Measurements from ENCODE around the gene MRPL48.
"Not testable (repeated sequence)": the region's sequence is repeated elsewhere in the genome, so short reads cannot be mapped to it uniquely, and the experiment has no call there.

The MRPL48 gene

DNA sequence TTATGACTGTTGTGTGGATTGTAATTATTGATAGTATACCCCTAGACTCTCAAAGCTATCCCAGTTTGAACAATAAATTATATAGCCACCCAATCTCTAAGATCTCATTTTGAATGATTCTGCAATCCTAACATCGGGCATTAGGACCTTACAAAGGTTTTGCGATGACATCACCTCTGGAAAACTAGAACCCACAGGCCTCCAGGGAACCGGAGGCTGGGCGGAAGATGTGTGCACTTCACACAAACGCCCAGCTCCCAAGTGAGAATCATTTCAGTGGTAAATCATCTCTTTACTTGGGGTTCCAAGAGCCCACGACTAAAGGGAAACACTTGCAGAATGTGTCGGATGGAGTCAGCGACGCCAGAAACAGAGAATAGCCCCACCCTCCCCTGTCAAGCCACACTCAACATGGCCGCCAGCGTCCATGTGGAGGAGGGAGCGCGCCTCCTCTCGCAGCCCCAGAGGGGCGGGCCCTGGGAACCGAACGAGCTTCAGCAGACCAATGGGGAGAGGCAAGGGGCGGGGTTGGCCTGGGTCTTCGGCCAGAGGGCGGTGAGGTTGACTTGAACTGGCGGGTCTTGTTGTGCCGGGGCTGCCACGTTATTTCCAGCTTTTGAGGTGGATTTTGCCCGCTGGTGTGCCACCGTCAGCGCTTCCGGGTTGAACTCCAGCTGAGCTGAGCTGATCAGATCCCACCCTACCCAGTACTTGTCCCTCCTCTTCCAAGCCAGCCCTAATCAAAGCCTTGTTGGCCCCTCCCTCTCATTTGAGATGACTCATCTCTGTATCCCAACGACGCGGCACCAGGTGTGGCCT is 8.4 kb upstream of the MRPL48 start:
- DNase-seq (ENCODE audit: low read depth) = peak; percentile 98

DNA sequence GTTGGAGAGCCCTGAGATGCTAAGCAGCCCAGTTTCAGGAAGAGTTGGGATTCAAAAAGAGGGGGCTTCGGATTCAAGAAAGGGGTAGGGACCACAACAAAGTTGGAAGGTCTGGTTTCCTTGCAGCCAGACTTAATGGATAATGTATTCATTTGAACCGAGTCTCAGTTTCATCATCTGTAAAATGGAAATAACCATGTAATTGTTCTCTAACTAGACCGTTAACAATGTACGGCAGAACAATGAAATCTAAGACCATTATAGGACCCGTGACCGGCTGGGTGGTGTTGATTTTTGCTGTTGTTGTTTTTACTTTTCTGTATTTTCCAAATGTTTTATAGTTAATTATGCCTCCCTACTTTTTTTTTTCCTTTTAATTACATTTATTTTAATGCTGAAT is 6.4 kb upstream of the MRPL48 start:
- no peak for DNase-seq (ENCODE audit: low read depth)

DNA sequence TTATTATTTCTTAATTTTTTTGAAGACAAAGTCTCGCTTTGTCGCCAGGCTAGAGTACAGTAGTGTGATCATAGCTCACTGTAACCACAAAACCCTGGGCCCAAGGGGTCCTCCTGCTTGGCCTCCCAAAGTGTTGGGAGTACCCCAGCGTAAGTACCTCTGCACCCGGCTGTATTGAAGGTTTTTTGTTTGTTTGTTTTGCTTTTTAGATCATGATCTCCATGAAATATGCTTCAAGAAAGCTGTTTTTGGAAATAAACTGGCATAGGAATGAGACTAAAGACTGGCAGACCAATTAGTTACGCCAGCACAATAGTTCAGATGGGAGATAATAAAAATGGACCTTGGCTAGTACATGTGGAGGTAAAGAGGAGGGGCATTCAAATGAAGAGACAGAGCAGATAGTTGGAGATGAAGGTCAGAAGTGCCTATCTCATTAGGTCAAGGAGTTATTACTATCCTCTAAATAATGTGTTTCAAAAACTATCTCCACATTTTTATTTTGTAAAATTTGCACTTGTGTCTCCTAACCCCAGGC is 4.1 kb upstream of the MRPL48 start:
- DNase-seq (ENCODE audit: low read depth) = no peak

DNA sequence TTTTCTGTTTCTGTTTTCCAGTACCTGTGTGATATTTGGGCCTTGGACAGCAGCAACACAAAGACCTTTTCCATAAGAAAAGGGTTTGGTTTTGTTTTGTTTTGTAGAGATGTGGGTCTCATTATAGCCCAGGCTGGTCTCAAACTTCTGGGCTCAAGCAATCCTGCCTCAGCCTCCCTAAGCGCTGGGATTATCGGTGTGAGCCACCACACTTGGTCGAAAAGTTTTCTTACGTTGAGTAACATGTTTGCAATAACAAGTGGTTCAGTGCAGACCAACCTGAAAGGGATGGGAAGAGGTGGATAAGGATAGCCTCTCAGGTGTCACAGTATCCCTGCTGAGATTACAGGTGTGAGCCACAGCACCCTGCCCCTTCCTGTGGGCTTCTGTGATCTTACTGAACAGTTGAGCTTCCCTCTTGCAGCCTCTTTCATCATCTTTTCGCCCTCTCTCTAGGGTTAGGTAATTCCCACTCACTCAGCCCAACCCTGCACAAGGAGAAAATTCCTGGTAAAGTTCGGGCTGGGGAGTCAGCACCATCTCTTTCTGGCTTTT is 3.5 kb upstream of the MRPL48 start:
- no peak for DNase-seq (ENCODE audit: low read depth)

DNA sequence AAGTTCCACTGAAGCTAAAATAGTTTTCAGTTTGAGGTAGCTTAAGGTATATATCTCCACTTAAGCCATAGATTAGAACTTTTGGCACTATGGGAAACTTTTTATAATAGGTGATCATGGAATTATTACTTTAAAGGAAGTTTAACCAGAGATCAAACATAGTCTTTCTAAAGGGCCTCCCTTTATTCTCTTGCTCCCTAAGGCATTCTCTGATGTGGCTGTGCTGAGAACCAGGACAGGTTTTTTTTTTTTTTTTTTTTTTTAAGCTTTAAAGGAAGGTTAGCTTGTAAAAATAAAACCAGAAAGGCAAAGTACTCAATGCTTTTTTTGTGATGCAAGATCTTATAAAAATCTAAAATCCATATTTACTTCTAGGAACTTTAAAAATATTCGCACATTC is 2.9 kb upstream of the MRPL48 start:
- no peak for DNase-seq (ENCODE audit: low read depth)

DNA sequence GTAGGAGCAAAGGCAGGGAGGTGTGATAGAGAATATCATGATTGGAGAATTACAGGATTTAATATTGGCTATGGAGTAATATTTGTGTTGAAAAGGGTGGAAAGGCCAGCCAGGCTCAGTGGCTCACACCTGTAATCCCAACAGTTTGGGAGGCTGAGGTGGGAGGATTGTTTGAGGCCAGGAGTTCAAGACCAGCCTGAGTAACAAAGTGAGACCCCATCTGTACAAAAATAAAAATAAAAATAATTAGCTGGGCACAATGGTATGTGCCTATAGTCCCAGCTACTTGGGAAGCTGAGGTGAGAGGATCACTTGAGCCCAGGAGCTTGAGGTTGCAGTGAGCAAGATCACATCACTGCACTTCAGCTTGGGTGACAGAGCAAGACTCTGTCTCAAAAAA is 2.2 kb upstream of the MRPL48 start:
- not testable (repeated sequence) for DNase-seq (ENCODE audit: low read depth)

DNA sequence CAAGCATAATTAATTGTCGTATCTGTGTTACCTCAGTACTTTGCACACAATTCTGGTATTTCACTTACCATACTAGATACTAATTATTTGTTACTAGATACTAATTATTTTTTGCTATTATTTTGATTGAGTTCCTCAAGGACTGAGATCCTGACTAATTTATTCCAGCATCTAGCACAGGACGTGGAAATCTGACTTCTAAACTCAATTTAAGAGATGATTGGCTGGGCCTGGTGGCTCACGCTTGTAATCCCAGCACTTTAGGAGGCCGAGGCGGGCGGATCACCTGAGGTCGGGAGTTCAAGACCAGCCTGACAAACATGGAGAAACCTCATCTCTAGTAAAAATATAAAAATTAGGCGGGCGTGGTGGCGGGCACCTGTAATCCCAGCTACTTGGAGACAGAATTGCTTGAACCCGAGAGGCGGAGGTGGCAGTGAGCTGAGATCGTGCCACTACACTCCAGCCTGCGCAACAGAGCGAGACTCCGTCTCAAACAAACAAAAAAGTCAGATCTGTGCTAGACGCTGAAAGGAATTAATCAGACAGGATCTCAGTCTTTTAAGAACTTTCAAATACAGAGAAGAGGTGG is 527 bp upstream of the MRPL48 start:
- no peak for DNase-seq (ENCODE audit: low read depth)

DNA sequence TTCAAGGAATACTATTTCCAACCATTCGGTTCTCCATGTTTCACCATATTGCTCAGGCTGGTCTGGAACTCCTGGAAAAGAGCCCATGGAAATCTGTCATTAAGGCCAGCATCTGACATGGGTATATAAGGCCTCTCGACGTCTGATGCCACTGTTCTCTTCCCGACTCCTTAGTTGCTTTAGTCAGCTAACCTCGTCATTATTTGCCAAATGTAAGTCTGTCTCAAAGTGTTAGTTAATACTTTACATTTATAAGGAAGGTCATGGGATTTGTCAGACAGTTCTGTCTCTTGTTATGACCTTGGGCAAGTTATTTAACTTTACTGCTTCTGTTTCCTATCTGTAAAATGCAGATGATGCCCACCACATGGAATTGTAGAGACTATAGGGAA is 1.6 kb downstream of the MRPL48 start:
- DNase-seq (ENCODE audit: low read depth) = no peak

DNA sequence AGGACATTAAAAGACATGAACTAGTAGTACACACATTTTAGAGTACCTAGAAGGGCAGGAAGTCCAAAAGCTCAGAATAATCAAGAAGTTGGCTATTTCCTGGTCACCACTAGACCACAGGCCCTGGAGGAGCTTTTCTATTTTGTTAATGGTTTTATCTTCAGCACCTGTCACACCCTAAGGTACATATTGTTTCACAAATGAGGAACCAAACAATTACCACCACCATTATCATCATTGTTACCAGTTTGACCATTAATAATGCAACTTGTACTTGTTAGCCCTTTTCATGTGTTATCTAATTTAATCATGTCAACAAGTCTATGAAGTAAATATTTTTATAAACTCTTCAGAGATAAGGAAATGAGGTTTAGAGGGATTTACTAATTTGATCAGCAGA is 4.9 kb downstream of the MRPL48 start:
- DNase-seq (ENCODE audit: low read depth) = no peak

DNA sequence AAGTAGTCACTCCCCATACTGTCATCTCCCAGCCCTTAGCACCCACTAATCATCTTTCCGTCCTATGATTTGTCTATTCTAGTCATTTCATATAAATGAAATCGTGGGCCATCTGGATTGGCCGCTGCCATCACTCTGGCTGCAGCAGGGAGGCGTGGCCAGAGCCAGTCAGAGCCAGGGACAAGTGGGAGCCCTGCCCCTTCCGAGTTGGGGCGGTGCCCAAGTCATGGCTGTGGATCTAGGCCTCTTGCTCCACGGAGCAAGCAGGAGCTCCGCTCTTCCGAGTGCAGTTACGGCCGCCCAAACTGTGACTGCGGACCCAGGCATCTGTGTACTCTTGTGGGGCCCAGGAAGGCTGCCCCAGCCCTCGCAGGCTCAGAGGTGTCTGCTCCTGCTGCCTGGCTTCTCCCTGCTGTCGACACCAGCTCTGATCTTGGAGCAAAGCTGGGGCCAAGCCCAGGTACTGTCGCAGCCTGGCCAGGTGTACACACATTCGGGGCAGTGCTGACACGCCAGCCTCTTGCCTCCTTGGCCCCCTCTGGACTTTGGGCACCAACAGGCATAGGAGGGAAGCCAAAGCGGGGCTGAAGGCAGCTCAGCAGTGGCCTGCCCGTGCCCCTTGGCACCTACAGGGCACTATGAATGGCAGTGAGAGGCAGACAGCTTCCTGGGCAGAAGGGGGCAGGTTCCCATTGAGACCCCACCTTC is 8.4 kb downstream of the MRPL48 start:
- no peak for DNase-seq (ENCODE audit: low read depth)

DNA sequence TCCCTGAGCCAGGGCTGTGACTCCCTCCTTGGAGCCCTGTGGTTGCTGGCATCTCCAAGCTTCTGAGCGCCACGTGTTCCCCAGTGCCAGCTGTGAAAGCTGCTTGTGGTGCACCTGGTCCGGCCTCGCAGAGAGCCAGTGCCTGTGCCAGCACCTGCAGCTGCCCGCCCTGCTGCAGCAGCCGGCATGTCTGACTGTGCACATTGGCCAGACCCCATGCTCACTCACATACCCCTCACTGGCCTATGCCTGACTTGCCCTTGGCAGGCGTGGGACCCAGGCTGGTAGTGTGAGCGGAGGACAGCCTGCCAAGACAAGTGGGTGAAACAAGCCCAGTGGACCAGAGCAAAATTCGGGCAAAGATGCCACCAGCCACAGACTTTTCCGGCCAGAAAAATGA is 9.8 kb downstream of the MRPL48 start:
- no peak for DNase-seq (ENCODE audit: low read depth)

DNA sequence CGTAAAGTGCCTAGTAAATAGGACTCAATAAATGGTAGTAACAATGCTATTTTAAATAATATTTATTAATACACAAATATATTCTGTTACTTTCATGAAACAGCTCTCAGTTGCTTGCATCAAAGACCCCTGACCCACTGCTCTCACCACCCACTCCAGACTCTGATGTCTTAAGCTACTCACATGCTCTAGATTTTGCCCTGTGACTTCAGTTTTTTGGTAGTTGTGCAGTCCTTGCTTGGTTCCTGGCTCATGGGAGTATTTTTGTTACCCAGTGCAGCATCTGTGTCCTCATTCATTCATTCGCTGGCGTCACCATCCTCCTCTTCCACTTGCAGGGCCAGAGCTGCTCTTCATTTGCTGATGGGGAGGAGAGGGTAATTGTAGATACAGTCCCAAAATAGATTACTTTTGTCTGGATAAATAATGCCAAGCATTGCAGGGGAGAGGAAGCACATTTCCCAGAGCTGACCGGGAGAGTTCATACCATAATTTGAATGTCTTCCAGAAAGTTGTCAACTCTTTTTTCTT is 12.7 kb downstream of the MRPL48 start:
- DNase-seq (ENCODE audit: low read depth) = no peak

DNA sequence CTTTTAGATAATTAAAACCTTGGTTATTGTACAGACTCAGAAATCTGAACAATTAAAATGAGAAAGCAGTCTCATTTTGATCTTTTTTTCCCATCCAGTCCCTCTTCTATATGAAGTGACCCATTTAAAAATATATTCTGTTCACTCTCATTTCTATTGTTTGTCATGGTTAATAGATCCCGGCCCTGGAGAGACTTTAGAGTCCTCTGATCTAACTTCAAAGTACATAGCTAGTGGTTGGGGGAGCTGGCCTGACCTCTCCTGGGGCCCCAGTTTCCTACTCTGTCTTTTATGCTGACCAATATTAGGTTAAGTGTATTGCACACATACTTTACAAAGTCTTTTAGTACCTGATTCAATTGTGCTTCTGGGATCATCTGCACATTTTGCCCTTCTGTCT is 13.5 kb downstream of the MRPL48 start:
- no peak for DNase-seq (ENCODE audit: low read depth)

DNA sequence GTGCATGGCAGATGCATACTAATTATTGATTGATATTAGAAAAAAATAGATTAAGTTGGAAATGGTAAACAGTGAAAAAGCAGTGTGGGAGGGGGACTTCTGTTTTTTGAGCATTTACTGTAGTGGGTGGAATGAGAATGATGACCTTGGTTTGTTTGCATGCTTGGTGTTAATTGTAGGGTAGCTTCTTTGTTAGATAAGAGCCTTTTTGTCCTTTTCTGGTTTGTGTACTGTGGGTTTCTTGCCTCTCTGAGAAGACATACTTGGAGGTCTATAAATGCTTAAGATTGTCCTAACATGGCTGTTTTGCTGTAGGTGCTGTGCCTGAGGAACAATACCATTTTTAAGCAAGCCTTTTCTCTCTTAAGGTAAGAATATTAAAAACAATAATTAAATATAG is 17.0 kb downstream of the MRPL48 start:
- DNase-seq (ENCODE audit: low read depth) = no peak

DNA sequence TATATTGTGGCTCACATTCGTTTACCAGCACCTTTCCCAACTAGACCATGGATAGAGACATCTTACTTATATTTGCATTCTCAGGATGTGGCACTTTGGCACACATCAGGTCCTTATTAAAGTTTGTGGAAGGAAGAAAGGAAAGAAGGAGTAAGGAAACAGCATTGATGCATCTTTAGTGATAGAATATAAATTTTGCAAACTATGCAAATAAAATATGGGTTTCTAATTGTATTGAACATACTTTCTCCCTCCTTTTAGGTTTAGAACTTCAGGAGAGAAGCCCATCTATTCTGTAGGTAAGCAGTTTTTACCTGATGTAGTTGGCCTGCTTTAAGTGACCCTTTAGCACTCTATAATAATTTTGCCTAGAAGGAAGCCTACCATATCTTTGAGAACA is 20.4 kb downstream of the MRPL48 start:
- no peak for DNase-seq (ENCODE audit: low read depth)

DNA sequence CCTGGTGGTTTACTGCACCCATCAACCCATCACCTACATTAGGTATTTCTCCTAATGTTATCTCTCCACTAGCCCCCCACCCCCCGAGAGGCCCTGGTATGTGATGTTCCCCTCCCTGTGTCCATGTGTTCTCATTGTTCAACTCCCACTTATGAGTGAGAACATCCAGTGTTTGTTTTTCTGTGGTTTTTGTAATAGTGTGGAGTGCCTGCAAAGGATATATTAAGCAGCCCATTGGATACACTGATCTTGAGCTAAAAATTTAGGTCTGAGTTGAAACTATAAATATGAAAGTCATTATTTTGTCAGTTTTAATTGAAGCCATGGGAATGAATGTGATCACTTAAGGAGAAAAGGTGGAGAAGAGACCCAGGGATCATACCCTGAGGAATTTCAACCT is 23.0 kb downstream of the MRPL48 start:
- no peak for DNase-seq (ENCODE audit: low read depth)

DNA sequence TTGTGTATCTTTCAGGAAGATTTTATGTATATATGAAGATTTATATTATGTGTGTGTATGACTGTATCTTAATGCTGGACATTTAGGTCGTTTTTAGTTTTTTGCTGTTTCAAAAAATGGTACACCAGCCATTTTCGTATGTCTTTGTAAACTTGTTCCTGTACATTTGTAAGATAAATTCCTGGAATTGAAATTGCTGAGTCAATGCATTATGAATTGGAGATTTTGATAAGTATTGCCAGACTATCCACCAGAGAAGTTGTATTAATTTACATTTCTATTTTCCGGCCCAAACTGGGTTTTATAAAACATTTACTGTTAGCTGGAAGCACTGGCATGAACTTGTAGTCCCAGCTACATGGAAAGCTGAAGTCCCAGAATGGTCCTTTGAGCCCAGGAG is 24.6 kb downstream of the MRPL48 start:
- DNase-seq (ENCODE audit: low read depth) = no peak

DNA sequence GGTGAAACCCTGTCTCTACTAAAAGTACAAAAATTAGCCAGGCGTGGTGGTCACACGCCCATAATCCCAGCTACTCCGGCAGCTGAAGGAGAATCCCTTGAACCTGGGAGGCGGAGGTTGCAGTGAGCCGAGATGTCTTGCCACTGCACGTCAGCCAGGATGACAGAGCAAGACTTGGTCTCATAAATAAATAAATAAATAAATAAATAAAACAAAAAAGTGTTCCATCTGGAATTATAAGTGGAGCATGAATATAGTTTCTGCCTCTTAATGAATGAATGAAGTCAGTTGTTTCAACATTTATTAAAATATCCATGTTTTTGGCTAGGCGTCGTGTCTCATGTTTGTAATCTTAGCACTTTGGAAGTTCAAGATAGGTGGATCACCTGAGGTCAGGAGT is 27.1 kb downstream of the MRPL48 start:
- no peak for DNase-seq (ENCODE audit: low read depth)

DNA sequence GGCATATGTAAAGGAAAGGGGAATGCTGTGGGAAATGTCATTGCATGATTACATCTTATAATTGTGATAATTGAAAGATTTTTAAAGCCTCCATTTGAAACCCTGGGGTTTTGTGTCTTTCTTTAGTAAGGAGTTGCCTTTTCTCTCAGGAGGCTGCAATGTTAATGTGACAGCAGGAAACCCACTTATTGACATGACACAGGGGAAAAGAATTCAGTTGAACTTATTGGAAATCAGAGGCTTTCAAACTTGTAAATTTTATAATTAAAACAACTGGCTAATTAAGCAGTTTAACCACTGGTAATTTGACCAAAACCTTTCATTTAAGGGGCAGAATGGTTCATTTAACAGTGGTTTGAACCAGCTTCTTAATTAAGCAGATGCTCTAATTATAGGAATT is 31.2 kb downstream of the MRPL48 start:
- DNase-seq (ENCODE audit: low read depth) = peak; percentile 52

DNA sequence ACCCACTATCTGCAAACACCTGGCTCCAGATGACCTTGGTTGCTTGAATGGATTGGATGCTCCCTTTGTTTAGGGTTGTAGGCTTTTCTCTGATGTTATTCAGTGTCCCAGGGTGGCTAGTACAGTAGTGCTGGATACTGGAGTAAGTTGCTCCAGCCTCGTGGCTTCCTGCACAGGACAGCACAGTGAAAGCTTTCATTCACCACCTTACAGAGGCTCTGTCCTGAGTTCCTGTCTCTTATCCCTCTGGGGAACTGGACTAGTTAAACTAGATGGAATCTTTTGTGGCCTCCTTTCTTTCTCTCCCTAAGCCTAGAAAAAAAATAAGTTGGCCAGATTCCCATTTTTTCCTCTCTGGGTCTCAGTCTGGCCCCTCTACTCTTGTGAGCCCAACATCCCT is 42.6 kb downstream of the MRPL48 start:
- DNase-seq (ENCODE audit: low read depth) = no peak

DNA sequence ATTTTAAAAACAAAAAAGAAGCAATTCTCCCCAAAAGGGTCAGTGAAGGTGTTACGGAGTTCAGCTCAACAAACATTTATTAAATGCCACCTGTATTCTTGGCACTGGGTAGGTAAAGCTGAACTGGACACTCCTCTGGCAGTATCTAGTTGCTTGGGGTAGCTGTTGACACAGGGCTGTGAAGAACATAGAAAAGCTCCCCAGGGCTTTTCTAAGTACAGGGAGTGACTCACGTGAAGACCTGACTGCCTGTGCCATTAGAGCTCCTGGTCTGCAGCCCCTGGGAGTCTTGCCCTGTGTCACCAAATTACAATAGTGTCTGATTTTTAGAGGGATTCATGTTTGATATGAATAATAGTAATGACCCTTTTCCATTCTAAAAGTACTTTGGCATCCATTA is 45.4 kb downstream of the MRPL48 start:
- peak; percentile 5 for DNase-seq (ENCODE audit: low read depth)

DNA sequence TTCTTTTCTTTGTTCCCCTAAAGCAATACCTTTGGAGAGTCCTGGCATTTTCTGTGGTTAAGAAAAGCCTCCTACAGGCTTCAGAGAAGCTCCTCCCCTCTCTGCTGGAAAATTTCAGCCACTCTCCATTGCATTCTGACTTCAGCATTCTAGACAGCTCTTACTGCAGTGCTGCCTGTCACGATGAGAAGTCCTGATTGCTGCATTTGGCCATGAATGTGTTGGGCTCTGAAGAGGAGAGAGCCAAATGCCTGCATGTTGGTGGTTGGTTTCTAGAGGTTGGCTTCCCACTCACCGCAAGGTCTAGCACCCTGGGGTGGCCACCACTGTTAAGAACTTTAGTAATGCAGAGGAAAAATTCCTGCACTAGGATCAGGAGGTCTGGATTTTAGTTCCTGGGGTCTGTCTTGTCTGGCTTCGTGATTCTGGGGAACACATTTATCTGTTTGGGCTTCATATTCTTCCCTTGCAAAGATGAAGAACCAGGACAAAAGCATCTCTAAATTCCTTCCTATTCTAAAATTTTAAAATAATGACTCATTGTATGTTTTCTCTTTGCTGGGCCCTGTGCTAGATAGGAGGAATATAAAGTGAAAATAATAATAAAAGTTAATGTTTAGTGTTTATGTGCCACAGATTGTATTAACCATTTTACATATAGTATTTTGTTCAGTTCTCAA is 50.9 kb downstream of the MRPL48 start:
- no peak for DNase-seq (ENCODE audit: low read depth)

All from ELR (cell line).